Activated CD8-positive, alpha-beta memory T cell treated with anti-CD3 and anti-CD28 coated beads for 1 hour (primary cell): ENCODE measurements around the gene APMAP.

ENCODE experiments used
- DNase-seq, 2 donors: peaks; one replicate each; pipeline ENCODE4 v3.0.0-alpha.2; 2020; ENCODE audit warnings: low read depth in 1 of 2; ENCODE audit errors: extremely low read depth in 1 of 2

Gene APMAP

DNA sequence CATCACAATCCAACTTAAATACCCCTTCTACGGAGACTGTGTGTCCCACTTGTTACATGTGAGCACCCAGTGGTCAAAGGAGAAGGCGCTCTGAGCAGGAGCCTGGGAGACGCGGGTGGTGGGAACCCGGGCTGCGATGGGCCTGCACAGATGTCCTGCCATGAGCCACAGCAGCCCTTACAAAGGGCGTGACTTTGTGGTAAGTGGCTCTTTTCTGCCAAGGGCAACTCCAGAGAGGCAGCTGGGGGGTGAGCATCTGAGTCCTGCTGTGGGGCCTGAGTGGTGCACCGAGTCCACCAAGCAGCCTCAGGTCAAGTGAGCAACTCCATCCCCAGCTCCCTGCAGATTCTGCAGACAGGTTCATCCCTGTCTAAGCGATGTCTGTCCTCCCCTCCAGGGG is 77.1 kb downstream of the APMAP start:
- DNase-seq = no peak

DNA sequence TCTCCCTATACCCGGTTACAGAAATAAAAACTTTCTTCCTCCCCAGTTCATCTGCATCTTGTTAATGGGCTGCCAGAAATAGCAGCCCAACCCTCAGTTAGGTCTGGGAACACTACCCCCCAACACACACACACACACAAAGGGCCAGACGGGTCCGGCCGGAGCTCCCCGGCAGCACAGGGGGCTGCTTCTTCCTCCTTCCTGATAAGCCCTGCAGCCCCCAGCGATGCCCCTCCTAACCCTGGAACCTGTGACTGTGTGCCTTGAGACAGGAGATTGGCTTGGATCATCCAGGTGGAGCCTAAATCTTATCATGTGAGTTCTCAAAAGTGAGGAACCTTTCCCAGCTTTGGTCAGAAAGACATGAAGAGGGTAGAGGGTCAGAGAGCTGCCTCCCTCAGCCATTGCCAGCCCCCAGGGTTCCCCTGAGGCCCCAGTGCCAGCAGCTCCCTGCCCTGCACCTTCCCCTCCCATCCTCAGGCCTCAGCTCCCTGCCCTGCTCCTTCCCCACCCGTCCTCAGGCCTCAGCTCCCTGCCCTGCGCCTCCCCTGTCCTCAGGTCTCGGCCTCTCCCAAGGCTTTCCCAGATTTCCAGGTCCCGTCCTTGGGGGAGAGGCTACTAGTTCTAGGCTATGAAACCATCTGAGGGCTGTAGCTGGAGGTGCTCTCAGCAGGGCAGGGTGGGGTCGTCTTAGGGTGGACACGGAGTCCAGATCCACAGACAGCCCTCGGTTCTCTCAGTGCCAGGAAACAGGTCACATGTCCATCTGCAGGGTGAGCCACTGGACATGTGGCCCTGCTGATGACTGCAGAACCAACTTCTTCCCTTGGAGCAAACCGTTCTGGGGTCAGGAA is 77.9 kb downstream of the APMAP start:
- DNase-seq = no peak

DNA sequence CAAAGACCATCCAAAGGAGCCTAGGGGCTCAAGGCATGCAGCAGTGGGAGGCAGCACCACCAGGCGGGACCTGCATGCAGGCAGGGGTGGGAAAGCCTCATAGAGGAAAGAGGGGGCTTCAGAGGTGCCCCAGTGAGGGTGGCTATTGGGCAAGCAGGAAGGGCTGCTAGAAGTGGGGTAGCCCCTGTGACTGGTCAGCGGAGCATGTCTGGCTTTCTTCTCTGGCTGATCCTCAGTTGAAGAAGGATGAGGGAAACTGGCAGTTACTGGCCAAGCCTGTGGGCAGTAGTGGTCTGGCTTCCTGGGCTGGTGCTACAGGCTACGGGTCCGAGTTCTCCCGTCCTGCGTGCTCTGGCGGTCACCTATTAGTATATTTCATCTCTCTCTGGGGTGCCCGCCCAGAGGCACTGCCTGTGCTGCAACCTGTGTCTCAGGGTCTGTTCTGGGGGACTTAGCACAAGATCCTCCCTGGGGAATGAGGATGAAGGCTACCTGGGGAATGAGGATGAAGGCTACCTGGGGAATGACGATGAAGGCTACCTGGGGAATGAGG is 79.4 kb downstream of the APMAP start:
- DNase-seq = no peak
